ENCODE measurements around the gene COL26A1. TPM values are rescaled to one million over a fixed set of nuclear protein-coding genes. Genes with fewer than 3 reads are reported as not detected.

Gene COL26A1
- polyA plus RNA-seq, 1 donor (not counting 4 experiments of a cell fraction or from before 2014, with no cell fraction given), result not detected

GRCh38 chr7:101522021-101522420, 159.3 kb downstream of the COL26A1 start:
- no peak overlapping the region for H3K27ac ChIP-seq (ENCODE audit: control insufficient read depth, insufficient read depth, low read length)
- TF ChIP-seq EZH2 (IDR thresholded peaks at IDR 0.05; ENCODE audit: low read length) (no peak), CTCF (optimal IDR thresholded peaks at IDR 0.05 in 1 of 3, IDR thresholded peaks at IDR 0.05 in 1 of 3, conservative IDR thresholded peaks at IDR 0.05 in 1 of 3; ENCODE audit: extremely low read depth in 1 of 3, insufficient read depth in 2 of 3, low read length in 3 of 3) (no peak)
- no peaks in the 10 kb centered on the region for H3K79me2 ChIP-seq (ENCODE audit: control insufficient read depth, insufficient read depth, low read length)
- no peaks in the 10 kb centered on the region for H4K20me1 ChIP-seq (ENCODE audit: control insufficient read depth, extremely low read depth, insufficient read depth, low read length)
- FAIRE-seq (no peak), DNase-seq (ENCODE audit: low read depth, low spot score) (no peak)
- no peak overlapping the region for H3K4me3 ChIP-seq (ENCODE audit: control insufficient read depth in 2 of 3, extremely low read depth in 1 of 3, insufficient read depth in 2 of 3, low read depth in 1 of 3, low read length in 3 of 3)
- no peak overlapping the region for H3K4me2 ChIP-seq (ENCODE audit: control insufficient read depth, extremely low read depth, insufficient read depth, low read depth, low read length)
- no peak overlapping the region for H3K9ac ChIP-seq (ENCODE audit: control insufficient read depth, extremely low read depth, insufficient read depth, low read length)
- dilution Hi-C loops (cut with MboI; ENCODE audit: extremely low pct_ligation_motif_present, low sequenced_read_pairs), result no loop called here
- no peaks in the 10 kb centered on the region for H3K4me1 ChIP-seq (ENCODE audit: control insufficient read depth, extremely low read depth, insufficient read depth, low read length)
- H3K9me3 ChIP-seq (ENCODE audit: control insufficient read depth, low read depth, low read length), result no peaks in the 10 kb centered on the region
- peaks cover 11% of the 10 kb centered on the region for H3K27me3 ChIP-seq (ENCODE audit: control insufficient read depth, extremely low read depth, insufficient read depth, low read length)
- no peak overlapping the region for H2AFZ ChIP-seq (ENCODE audit: control insufficient read depth, low read length)
- no peaks in the 10 kb centered on the region for H3K36me3 ChIP-seq (ENCODE audit: control insufficient read depth in 2 of 2, extremely low read depth in 1 of 2, insufficient read depth in 2 of 2, low read length in 2 of 2)
- H3K9me1 ChIP-seq (ENCODE audit: control insufficient read depth, extremely low read depth, insufficient read depth, low read length), result no peaks in the 10 kb centered on the region

DNA sequence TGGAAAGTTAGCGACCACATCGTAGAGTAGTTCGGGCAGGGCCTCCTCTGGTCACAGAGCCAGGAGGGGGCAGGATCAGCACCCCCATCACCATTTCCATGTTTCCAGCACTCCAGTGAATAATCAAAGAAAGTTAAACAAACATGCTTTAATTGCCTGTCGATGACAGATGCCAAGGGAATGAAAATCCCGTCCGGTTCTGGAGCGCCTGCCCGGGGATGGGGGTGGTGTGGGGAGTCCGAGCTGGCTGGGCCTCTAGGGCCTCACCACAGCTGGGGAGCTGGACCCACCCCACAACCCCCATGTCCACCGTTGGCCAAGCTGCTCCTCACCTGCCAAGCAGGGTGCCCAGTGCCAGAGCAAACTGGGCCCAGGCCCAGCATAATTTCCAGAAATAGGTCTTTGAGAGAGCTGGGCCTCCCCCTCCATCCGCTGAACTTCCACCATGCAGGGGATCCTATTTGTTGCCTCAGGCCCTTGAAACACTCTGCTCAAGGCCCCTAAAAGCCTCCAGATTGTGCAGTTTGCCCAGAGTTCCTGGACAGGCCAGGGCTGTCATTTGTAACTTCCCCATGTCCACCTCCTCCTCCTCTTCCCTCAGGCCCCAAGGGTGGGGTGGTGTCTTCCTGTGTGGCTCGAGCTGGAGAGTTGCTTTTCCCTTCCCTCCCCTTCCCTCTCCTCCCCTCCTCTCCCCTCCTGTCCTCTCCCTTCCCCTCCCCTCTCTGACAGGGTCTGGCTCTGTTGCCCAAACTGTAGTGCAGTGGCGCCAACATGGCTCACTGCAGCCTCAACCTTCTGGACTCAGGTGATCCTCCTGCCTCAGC, 165.4 kb downstream of the COL26A1 start:
- TF ChIP-seq EZH2 (IDR thresholded peaks at IDR 0.05; ENCODE audit: low read length) (no peak), CTCF (optimal IDR thresholded peaks at IDR 0.05 in 1 of 3, IDR thresholded peaks at IDR 0.05 in 1 of 3, conservative IDR thresholded peaks at IDR 0.05 in 1 of 3; ENCODE audit: extremely low read depth in 1 of 3, insufficient read depth in 2 of 3, low read length in 3 of 3) (no peak)
- dilution Hi-C loops (cut with MboI; ENCODE audit: extremely low pct_ligation_motif_present, low sequenced_read_pairs), result no loop called here
- H3K79me2 ChIP-seq (ENCODE audit: control insufficient read depth, insufficient read depth, low read length), result no peaks in the 10 kb centered on the region
- no peaks in the 10 kb centered on the region for H3K36me3 ChIP-seq (ENCODE audit: control insufficient read depth in 2 of 2, extremely low read depth in 1 of 2, insufficient read depth in 2 of 2, low read length in 2 of 2)
- H3K4me1 ChIP-seq (ENCODE audit: control insufficient read depth, extremely low read depth, insufficient read depth, low read length), result no peaks in the 10 kb centered on the region
- no peak overlapping the region for H2AFZ ChIP-seq (ENCODE audit: control insufficient read depth, low read length)
- no peak for DNase-seq (ENCODE audit: low read depth, low spot score)
- FAIRE-seq, result no peak
- no peak overlapping the region for H3K4me3 ChIP-seq (ENCODE audit: control insufficient read depth in 2 of 3, extremely low read depth in 1 of 3, insufficient read depth in 2 of 3, low read depth in 1 of 3, low read length in 3 of 3)
- H3K27me3 ChIP-seq (ENCODE audit: control insufficient read depth, extremely low read depth, insufficient read depth, low read length), result peaks cover 4% of the 10 kb centered on the region
- H3K9me1 ChIP-seq (ENCODE audit: control insufficient read depth, extremely low read depth, insufficient read depth, low read length), result no peaks in the 10 kb centered on the region
- no peak overlapping the region for H3K4me2 ChIP-seq (ENCODE audit: control insufficient read depth, extremely low read depth, insufficient read depth, low read depth, low read length)
- H4K20me1 ChIP-seq (ENCODE audit: control insufficient read depth, extremely low read depth, insufficient read depth, low read length), result no peaks in the 10 kb centered on the region
- H3K9me3 ChIP-seq (ENCODE audit: control insufficient read depth, low read depth, low read length), result no peaks in the 10 kb centered on the region
- H3K27ac ChIP-seq (ENCODE audit: control insufficient read depth, insufficient read depth, low read length), result no peak overlapping the region
- no peak overlapping the region for H3K9ac ChIP-seq (ENCODE audit: control insufficient read depth, extremely low read depth, insufficient read depth, low read length)

All from keratinocyte (primary cell).